H1 (cell line): Measurements from ENCODE around the gene TCF7L2.

Experiments used
- BRCA1 ChIP-seq: IDR thresholded peaks from 2 replicates; pipeline ENCODE4 v1.6.1; 2012; ENCODE audit warnings: low read depth, low read length, improper control_type of control experiment
- CBX8 ChIP-seq: fragments of 300-800, 300-1000 bp; sonication (generic); IDR thresholded peaks from 2 replicates; pipeline ENCODE4 v1.7.1; 2016; ENCODE audit warnings: low read depth, low read length, borderline replicate concordance
- CTCF ChIP-seq, 3 experiments: IDR thresholded peaks; 1 replicate in 2 of 3; 2 replicates in 1 of 3; pipeline versions ENCODE4 v1.5.1 to v1.6.1; 2011; ENCODE audit warnings: low read length in 3 of 3, mild to moderate bottlenecking in 3 of 3, inconsistent platforms in 2 of 3, low read depth in 1 of 3, moderate library complexity in 1 of 3; ENCODE audit not compliant: insufficient read depth in 1 of 3; ENCODE audit errors: control extremely low read depth in 1 of 3
- EGR1 ChIP-seq: IDR thresholded peaks from 2 replicates; pipeline ENCODE4 v1.6.1; 2011; ENCODE audit warnings: low read depth, low read length, borderline replicate concordance
- EP300 ChIP-seq, 2 experiments: IDR thresholded peaks; 1 replicate in 1 of 2; 2 replicates in 1 of 2; pipeline ENCODE4 v1.6.1; 2011 to 2012; ENCODE audit warnings: low read depth in 2 of 2, low read length in 2 of 2, mild to moderate bottlenecking in 2 of 2, borderline replicate concordance in 1 of 2, inconsistent platforms in 1 of 2, moderate library complexity in 1 of 2
- GABPA ChIP-seq: IDR thresholded peaks from 2 replicates; pipeline ENCODE4 v1.6.1; 2011; ENCODE audit warnings: mild to moderate bottlenecking, low read length, moderate library complexity, borderline replicate concordance; ENCODE audit not compliant: insufficient read depth
- GTF2F1 ChIP-seq: IDR thresholded peaks from 2 replicates; pipeline ENCODE4 v1.6.1; 2012; ENCODE audit warnings: low read depth, low read length, improper control_type of control experiment, borderline replicate concordance
- JUN ChIP-seq: IDR thresholded peaks from 2 replicates; pipeline ENCODE4 v1.6.1; 2011; ENCODE audit warnings: low read depth, mild to moderate bottlenecking, improper control_type of control experiment, low read length
- KDM1A ChIP-seq: fragments of 200-600, 300-600 bp; sonication (generic); IDR thresholded peaks from 2 replicates; pipeline ENCODE4 v1.7.1; 2016; ENCODE audit warnings: mild to moderate bottlenecking, low read length, borderline replicate concordance
- SIN3A ChIP-seq, 2 experiments: IDR thresholded peaks in 1 of 2; conservative IDR thresholded peaks in 1 of 2; 2 replicates each; pipeline ENCODE4 v1.6.1; 2011 to 2012; ENCODE audit warnings: low read length in 2 of 2, improper control_type of control experiment in 1 of 2, low read depth in 1 of 2, mild to moderate bottlenecking in 1 of 2
- SRF ChIP-seq: IDR thresholded peaks from 2 replicates; pipeline ENCODE4 v1.6.1; 2011; ENCODE audit warnings: mild to moderate bottlenecking, low read depth, low read length, moderate library complexity
- TAF1 ChIP-seq: IDR thresholded peaks from 2 replicates; pipeline ENCODE4 v1.6.1; 2011; ENCODE audit warnings: mild to moderate bottlenecking, low read depth, low read length
- YY1 ChIP-seq: IDR thresholded peaks from 2 replicates; pipeline ENCODE4 v1.6.1; 2011; ENCODE audit warnings: low read depth, mild to moderate bottlenecking, low read length

- TF ChIP-seq KDM1A (no peak), SIN3A (conservative IDR thresholded peaks at IDR 0.05 in 1 of 2, IDR thresholded peaks at IDR 0.05 in 1 of 2; ENCODE audit: low read depth in 1 of 2, low read length in 2 of 2) (no peak), GABPA (no peak), SRF (no peak), BRCA1 (no peak), CTCF (IDR thresholded peaks at IDR 0.05; ENCODE audit: control extremely low read depth in 1 of 3, insufficient read depth in 1 of 3, low read depth in 1 of 3, low read length in 3 of 3) (no peak), CBX8 (no peak), GTF2F1 (no peak), EP300 (IDR thresholded peaks at IDR 0.05; ENCODE audit: borderline replicate concordance in 1 of 2, low read depth in 2 of 2, low read length in 2 of 2) (no peak), EGR1 (no peak), JUN (no peak), TAF1 (no peak), YY1 (no peak)
Observed at GRCh38 chr10:113165673-113166072, 215.6 kb downstream of the TCF7L2 start.
